Activated naive CD4-positive, alpha-beta T cell treated with anti-CD3 and anti-CD28 coated beads, Interleukin-2, amount 50 U/mL, for 72 hours (primary cell): ENCODE results near the gene MORF4L1. TPM values are rescaled to one million over a fixed set of nuclear protein-coding genes. Genes with fewer than 3 reads are reported as not detected.
A peak's percentile ranks its signal among the peaks of the same experiment; 100 is the strongest.
"Not testable (repeated sequence)": the region's sequence is repeated elsewhere in the genome, so short reads cannot be mapped to it uniquely, and the experiment has no call there.

Experiments used
- ATAC-seq, 2 donors: fragments of 150-1000 bp; cut with Tn5 transposase; 2 replicates each; pipeline ENCODE4 v1.10.0; 2021; ENCODE audit warnings: mild to moderate bottlenecking in 2 of 2, moderate library complexity in 2 of 2
- DNase-seq, 2 donors: peaks; one replicate each; pipeline ENCODE4 v3.0.0; 2021 to 2022; ENCODE audit warnings: low spot score in 2 of 2
- H3K27ac Mint-ChIP-seq, 2 donors: one replicate each; pipeline ENCODE4 v1.8.0; 2022; ENCODE audit warnings: mild to moderate bottlenecking in 2 of 2, mixed read lengths in 2 of 2
- H3K36me3 Mint-ChIP-seq, 2 donors: one replicate each; pipeline ENCODE4 v1.8.0; 2022; ENCODE audit warnings: mixed read lengths in 2 of 2
- H3K9me3 Mint-ChIP-seq, 2 donors: one replicate each; pipeline ENCODE4 v1.8.0; 2022; ENCODE audit warnings: mixed read lengths in 2 of 2
- total RNA-seq, 2 donors: library from RNA; stranded (reverse); gene quantifications; one replicate each; pipeline ENCODE4 v1.2.3, GENCODE V29; 2022

MORF4L1 gene
- total RNA-seq, 2 donors from 2014 or later, result 239 to 287 TPM

- ATAC-seq (no peak), DNase-seq (no peak)
- Mint-ChIP-seq H3K36me3 (no peaks in the 10 kb centered on the region), H3K9me3 (no peaks in the 10 kb centered on the region), H3K27ac (peak overlapping the region; percentile 2 to 30)
Measured at GRCh38 chr15:78927077-78927790, 54.5 kb downstream of the MORF4L1 start.

- H3K36me3 Mint-ChIP-seq, H3K9me3 Mint-ChIP-seq, ATAC-seq, DNase-seq: not testable (repeated sequence)
- peak overlapping the region; percentile 2 to 30 for H3K27ac Mint-ChIP-seq
Measured at GRCh38 chr15:78928176-78928575, 55.5 kb downstream of the MORF4L1 start.

- DNase-seq (no peak), ATAC-seq (no peak)
- peak overlapping the region in 1 of 2 donors; percentile 2 for H3K27ac Mint-ChIP-seq
- no peaks in the 10 kb centered on the region for H3K36me3 Mint-ChIP-seq
- H3K9me3 Mint-ChIP-seq, result no peaks in the 10 kb centered on the region
Measured at GRCh38 chr15:78928616-78929093, 56.0 kb downstream of the MORF4L1 start.

- Mint-ChIP-seq H3K9me3 (no peaks in the 10 kb centered on the region), H3K36me3 (no peaks in the 10 kb centered on the region)
- ATAC-seq, result no peak
Measured at GRCh38 chr15:78929536-78930264, 57.0 kb downstream of the MORF4L1 start.

GRCh38 chr15:78930577-78931388, 58.1 kb downstream of the MORF4L1 start:
- no peaks in the 10 kb centered on the region for H3K36me3 Mint-ChIP-seq

More at GRCh38 chr15:78929536-78930264, 57.0 kb downstream of the MORF4L1 start:
- peak overlapping the region in 1 of 2 donors; percentile 2 for H3K27ac Mint-ChIP-seq
- no peak for DNase-seq

GRCh38 chr15:78931439-78932257, 59.0 kb downstream of the MORF4L1 start:
- Mint-ChIP-seq H3K9me3 (no peaks in the 10 kb centered on the region), H3K27ac (no peak overlapping the region), H3K36me3 (no peaks in the 10 kb centered on the region)
- DNase-seq (no peak), ATAC-seq (peak in 1 of 2 donors; percentile 21)

More at GRCh38 chr15:78930577-78931388, 58.1 kb downstream of the MORF4L1 start:
- no peak for DNase-seq
- Mint-ChIP-seq H3K27ac (no peak overlapping the region), H3K9me3 (no peaks in the 10 kb centered on the region)
- peak in 1 of 2 donors; percentile 8 for ATAC-seq

GRCh38 chr15:78932258-78932808, 59.6 kb downstream of the MORF4L1 start:
- H3K36me3 Mint-ChIP-seq, result no peaks in the 10 kb centered on the region
- H3K27ac Mint-ChIP-seq, result peak overlapping the region in 1 of 2 donors; percentile 76
- ATAC-seq, result no peak
- H3K9me3 Mint-ChIP-seq, result no peaks in the 10 kb centered on the region
- DNase-seq, result no peak

GRCh38 chr15:78933187-78933822, 60.6 kb downstream of the MORF4L1 start:
- Mint-ChIP-seq H3K36me3 (peaks cover 0 to 1% of the 10 kb centered on the region in 2 donors), H3K27ac (no peak overlapping the region), H3K9me3 (peaks cover 0 to under 1% of the 10 kb centered on the region in 2 donors)
- ATAC-seq (no peak), DNase-seq (no peak)

- Mint-ChIP-seq H3K27ac (no peak overlapping the region), H3K36me3 (peaks cover 0 to 4% of the 10 kb centered on the region in 2 donors), H3K9me3 (peaks cover 0 to 3% of the 10 kb centered on the region in 2 donors)
- no peak for DNase-seq
- ATAC-seq, result no peak
Measured at GRCh38 chr15:78933823-78934654, 61.3 kb downstream of the MORF4L1 start.

- peaks cover 0 to 3% of the 10 kb centered on the region in 2 donors for H3K9me3 Mint-ChIP-seq
- peaks cover 0 to 4% of the 10 kb centered on the region in 2 donors for H3K36me3 Mint-ChIP-seq
- ATAC-seq (no peak), DNase-seq (no peak)
- H3K27ac Mint-ChIP-seq, result no peak overlapping the region
Measured at GRCh38 chr15:78934655-78935023, 61.9 kb downstream of the MORF4L1 start.

- DNase-seq (no peak), ATAC-seq (peak; percentile 42 to 50)
- Mint-ChIP-seq H3K27ac (no peak overlapping the region), H3K36me3 (peaks cover 0 to 4% of the 10 kb centered on the region in 2 donors), H3K9me3 (peaks cover 0 to 3% of the 10 kb centered on the region in 2 donors)
Measured at GRCh38 chr15:78937132-78937739, 64.5 kb downstream of the MORF4L1 start.

- ATAC-seq, result peak; percentile 53 to 60
- peaks cover 0 to 3% of the 10 kb centered on the region in 2 donors for H3K9me3 Mint-ChIP-seq
- H3K27ac Mint-ChIP-seq, result peak overlapping the region in 1 of 2 donors; percentile 61
- DNase-seq, result no peak
- H3K36me3 Mint-ChIP-seq, result peaks cover 0 to 4% of the 10 kb centered on the region in 2 donors
Measured at GRCh38 chr15:78938658-78939488, 66.2 kb downstream of the MORF4L1 start.

- H3K27ac Mint-ChIP-seq, result no peak overlapping the region
- H3K9me3 Mint-ChIP-seq, result peaks cover 0 to 3% of the 10 kb centered on the region in 2 donors
- H3K36me3 Mint-ChIP-seq, result peaks cover 0 to 4% of the 10 kb centered on the region in 2 donors
- ATAC-seq, result no peak
- DNase-seq, result no peak
Measured at GRCh38 chr15:78942741-78943140, 70.1 kb downstream of the MORF4L1 start.
